ENCODE data around the gene CD59.

GRCh38 chr11:33703788-33704187 is 32.4 kb downstream of the CD59 start:
- TF ChIP-seq CTCF (IDR thresholded peaks at IDR 0.05; ENCODE audit: borderline replicate concordance, extremely low read depth, low read length, poor library complexity, severe bottlenecking) (no peak), EZH2 (IDR thresholded peaks at IDR 0.05; ENCODE audit: borderline replicate concordance, low read depth, low read length, severe bottlenecking) (no peak)

Data from DND-41 (cell line).